ENCODE results near the gene IFT57. TPM values are rescaled to one million over a fixed set of nuclear protein-coding genes. Genes with fewer than 3 reads are reported as not detected.
"Not testable (repeated sequence)": the region's sequence is repeated elsewhere in the genome, so short reads cannot be mapped to it uniquely, and the experiment has no call there.

Gene IFT57
- total RNA-seq, 1 donor from 2014 or later = 21.4 TPM

DNA sequence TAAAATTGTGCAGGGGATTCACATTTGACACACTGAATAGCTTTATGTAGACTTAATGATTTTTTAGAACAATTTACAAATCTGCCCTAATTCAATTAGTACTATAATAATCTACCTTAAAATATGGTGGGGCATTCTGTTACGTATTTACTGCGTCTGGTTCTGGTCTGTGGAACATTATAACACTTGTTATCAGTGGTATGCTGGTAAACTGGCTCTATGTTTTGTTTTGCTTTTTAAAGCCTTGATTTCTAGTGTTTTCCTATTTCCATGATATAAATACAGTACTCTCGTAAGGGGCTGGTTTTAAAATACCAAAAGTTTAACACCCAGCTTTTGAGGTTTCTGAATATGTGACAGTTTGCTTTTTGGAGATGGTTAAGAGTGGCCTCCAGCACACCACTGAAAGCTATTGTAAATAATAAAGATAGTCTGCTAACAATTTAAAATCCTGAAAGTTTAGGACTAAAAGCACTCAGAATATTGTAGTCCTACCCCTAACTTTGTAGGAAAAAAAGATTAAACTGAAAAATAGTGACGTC lies 65.8 kb downstream of the IFT57 start:
- no peaks in the 10 kb centered on the region for H3K36me3 Mint-ChIP-seq (ENCODE audit: unreplicated experiment)
- no peak overlapping the region for H3K4me3 Mint-ChIP-seq (ENCODE audit: unreplicated experiment)
- DNase-seq = no peak
- no peaks in the 10 kb centered on the region for H3K9me3 Mint-ChIP-seq (ENCODE audit: unreplicated experiment)
- H3K27ac Mint-ChIP-seq (ENCODE audit: unreplicated experiment) = no peak overlapping the region
- no peaks in the 10 kb centered on the region for H3K27me3 Mint-ChIP-seq (ENCODE audit: unreplicated experiment)
- no peaks in the 10 kb centered on the region for H3K4me1 Mint-ChIP-seq (ENCODE audit: low read depth, unreplicated experiment)
- TF ChIP-seq, protein P1, sequence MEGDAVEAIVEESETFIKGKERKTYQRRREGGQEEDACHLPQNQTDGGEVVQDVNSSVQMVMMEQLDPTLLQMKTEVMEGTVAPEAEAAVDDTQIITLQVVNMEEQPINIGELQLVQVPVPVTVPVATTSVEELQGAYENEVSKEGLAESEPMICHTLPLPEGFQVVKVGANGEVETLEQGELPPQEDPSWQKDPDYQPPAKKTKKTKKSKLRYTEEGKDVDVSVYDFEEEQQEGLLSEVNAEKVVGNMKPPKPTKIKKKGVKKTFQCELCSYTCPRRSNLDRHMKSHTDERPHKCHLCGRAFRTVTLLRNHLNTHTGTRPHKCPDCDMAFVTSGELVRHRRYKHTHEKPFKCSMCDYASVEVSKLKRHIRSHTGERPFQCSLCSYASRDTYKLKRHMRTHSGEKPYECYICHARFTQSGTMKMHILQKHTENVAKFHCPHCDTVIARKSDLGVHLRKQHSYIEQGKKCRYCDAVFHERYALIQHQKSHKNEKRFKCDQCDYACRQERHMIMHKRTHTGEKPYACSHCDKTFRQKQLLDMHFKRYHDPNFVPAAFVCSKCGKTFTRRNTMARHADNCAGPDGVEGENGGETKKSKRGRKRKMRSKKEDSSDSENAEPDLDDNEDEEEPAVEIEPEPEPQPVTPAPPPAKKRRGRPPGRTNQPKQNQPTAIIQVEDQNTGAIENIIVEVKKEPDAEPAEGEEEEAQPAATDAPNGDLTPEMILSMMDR (IDR thresholded peaks at IDR 0.05; ENCODE audit: partially characterized antibody, unreplicated experiment) = no peak

DNA sequence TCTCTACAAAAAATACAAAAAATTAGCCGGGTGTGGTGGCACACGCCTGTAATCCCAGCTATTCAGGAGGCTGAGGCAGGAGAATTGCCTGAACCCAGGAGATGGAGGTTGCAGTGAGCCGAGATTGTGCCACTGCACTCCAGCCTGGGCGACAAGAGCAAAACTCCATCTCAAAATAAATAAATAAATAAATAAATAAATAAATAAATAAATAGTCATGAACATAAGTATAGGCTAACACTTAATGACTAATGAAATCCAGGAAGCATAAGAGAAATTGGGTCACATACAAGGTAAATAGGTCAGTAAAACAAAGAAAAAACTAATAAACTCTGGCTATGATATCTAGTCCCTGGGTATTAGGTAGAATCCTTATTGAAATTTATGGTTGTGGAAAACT lies 66.6 kb downstream of the IFT57 start:
- not testable (repeated sequence) for H3K27ac Mint-ChIP-seq (ENCODE audit: unreplicated experiment)

DNA sequence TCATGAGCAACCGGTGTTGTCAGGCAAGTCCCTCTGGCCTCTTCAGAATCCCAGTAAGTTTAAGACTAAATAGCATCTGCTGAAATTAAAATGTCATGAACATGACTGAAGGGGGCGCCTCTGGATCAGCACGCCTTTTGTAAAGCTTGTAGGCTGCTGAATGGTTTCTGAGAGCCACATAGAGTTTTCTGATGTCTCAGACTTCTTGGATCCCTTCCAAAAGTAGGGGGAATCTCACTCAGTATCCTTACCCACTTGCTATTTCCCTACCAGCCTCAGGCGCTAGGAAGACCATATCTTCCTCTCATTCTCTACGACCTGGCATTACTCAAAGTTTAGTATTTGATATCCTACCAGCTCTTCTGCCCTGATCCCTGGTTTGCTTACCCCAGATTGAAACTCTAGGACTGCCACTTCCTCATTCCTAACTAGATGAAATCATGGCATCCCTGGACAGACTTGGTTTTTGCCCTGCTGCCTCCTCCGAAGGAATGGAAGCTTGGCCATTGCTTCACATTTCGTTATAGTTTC lies 68.7 kb downstream of the IFT57 start:
- no peaks in the 10 kb centered on the region for H3K36me3 Mint-ChIP-seq (ENCODE audit: unreplicated experiment)
- H3K27me3 Mint-ChIP-seq (ENCODE audit: unreplicated experiment) = no peaks in the 10 kb centered on the region
- H3K27ac Mint-ChIP-seq (ENCODE audit: unreplicated experiment) = no peak overlapping the region
- H3K4me3 Mint-ChIP-seq (ENCODE audit: unreplicated experiment) = no peak overlapping the region
- H3K4me1 Mint-ChIP-seq (ENCODE audit: low read depth, unreplicated experiment) = peaks cover 3% of the 10 kb centered on the region
- DNase-seq = peak; percentile 20
- H3K9me3 Mint-ChIP-seq (ENCODE audit: unreplicated experiment) = no peaks in the 10 kb centered on the region
- TF ChIP-seq, protein P1 (IDR thresholded peaks at IDR 0.05; ENCODE audit: partially characterized antibody, unreplicated experiment) = peak; percentile 37

More for the DNA sequence above, 66.6 kb downstream of the IFT57 start:
- not testable (repeated sequence) for H3K27me3 Mint-ChIP-seq (ENCODE audit: unreplicated experiment); H3K4me1 Mint-ChIP-seq (ENCODE audit: low read depth, unreplicated experiment); H3K36me3 Mint-ChIP-seq (ENCODE audit: unreplicated experiment); DNase-seq; H3K4me3 Mint-ChIP-seq (ENCODE audit: unreplicated experiment); H3K9me3 Mint-ChIP-seq (ENCODE audit: unreplicated experiment)

DNA sequence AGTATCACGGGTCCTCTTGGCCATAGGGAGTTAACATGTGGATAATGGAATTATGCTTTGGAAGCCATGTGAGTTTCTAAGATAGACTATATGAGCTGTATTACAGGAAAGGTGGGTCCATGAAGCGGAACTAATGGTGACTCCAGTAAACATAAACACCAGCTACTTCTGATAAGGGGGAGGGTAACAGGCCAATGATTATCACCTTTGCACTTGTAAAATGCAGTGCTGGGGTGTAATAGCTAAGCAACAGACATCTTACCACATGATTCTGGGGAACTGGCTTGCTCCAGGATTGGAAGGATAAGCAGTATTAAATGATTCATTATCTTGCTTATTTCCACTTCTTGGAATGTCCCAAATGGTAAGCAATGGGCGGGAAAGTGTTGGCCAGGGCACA lies 70.0 kb downstream of the IFT57 start:
- TF ChIP-seq, protein P1 (IDR thresholded peaks at IDR 0.05; ENCODE audit: partially characterized antibody, unreplicated experiment) = no peak
- Mint-ChIP-seq H3K4me3 (ENCODE audit: unreplicated experiment) (no peak overlapping the region), H3K36me3 (ENCODE audit: unreplicated experiment) (no peaks in the 10 kb centered on the region), H3K9me3 (ENCODE audit: unreplicated experiment) (no peaks in the 10 kb centered on the region), H3K27me3 (ENCODE audit: unreplicated experiment) (no peaks in the 10 kb centered on the region), H3K4me1 (ENCODE audit: low read depth, unreplicated experiment) (peaks cover 3% of the 10 kb centered on the region), H3K27ac (ENCODE audit: unreplicated experiment) (no peak overlapping the region)
- no peak for DNase-seq

DNA sequence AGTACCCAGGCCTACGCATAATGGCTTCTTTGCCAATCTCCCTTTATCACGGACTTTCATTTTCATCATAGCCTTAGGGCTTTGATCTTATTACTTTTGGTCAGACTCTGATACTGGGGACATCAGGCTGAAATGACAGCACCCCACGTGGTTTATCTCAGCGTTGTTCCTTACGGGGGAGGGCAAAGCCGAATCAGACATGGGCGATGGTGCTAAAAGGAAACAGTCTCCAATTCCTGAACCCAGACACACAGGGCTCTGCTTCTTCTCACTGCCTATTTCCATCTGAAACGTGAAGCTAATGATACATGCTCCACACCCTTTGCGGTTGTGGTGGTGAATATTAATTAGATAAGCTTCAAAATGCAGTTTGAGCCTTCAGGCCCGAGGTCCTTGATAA lies 72.0 kb downstream of the IFT57 start:
- H3K27me3 Mint-ChIP-seq (ENCODE audit: unreplicated experiment) = no peaks in the 10 kb centered on the region
- no peak overlapping the region for H3K4me3 Mint-ChIP-seq (ENCODE audit: unreplicated experiment)
- TF ChIP-seq, protein P1 (IDR thresholded peaks at IDR 0.05; ENCODE audit: partially characterized antibody, unreplicated experiment) = no peak
- H3K36me3 Mint-ChIP-seq (ENCODE audit: unreplicated experiment) = peaks cover 11% of the 10 kb centered on the region
- no peak overlapping the region for H3K27ac Mint-ChIP-seq (ENCODE audit: unreplicated experiment)
- H3K4me1 Mint-ChIP-seq (ENCODE audit: low read depth, unreplicated experiment) = peaks cover 3% of the 10 kb centered on the region
- DNase-seq = no peak
- no peaks in the 10 kb centered on the region for H3K9me3 Mint-ChIP-seq (ENCODE audit: unreplicated experiment)

Measured in glutamatergic neuron (in vitro differentiated cells).